Glutamatergic neuron (in vitro differentiated cells): Measurements from ENCODE around the gene TTC28. TPM values are rescaled to one million over a fixed set of nuclear protein-coding genes. Genes with fewer than 3 reads are reported as not detected.

ENCODE experiments used
- DNase-seq: peaks from one replicate; pipeline ENCODE4 v3.0.0; 2022
- H3K27ac Mint-ChIP-seq: one replicate; pipeline ENCODE4 v1.8.0; 2020; ENCODE audit warnings: mild to moderate bottlenecking, mixed read lengths, inconsistent platforms; ENCODE audit not compliant: unreplicated experiment
- H3K27me3 Mint-ChIP-seq: one replicate; pipeline ENCODE4 v1.8.0; 2020; ENCODE audit warnings: mild to moderate bottlenecking, moderate library complexity, mixed read lengths, inconsistent platforms; ENCODE audit not compliant: unreplicated experiment
- H3K36me3 Mint-ChIP-seq: one replicate; pipeline ENCODE4 v1.8.0; 2020; ENCODE audit warnings: mild to moderate bottlenecking, mixed read lengths, inconsistent platforms; ENCODE audit not compliant: unreplicated experiment
- H3K4me1 Mint-ChIP-seq: one replicate; pipeline ENCODE4 v1.8.0; 2020; ENCODE audit warnings: mild to moderate bottlenecking, low read depth, mixed read lengths, inconsistent platforms; ENCODE audit not compliant: unreplicated experiment
- H3K4me3 Mint-ChIP-seq: one replicate; pipeline ENCODE4 v1.8.0; 2020; ENCODE audit warnings: mild to moderate bottlenecking, mixed read lengths, inconsistent platforms; ENCODE audit not compliant: unreplicated experiment
- H3K9me3 Mint-ChIP-seq: one replicate; pipeline ENCODE4 v1.8.0; 2020; ENCODE audit warnings: mild to moderate bottlenecking, moderate library complexity, mixed read lengths, inconsistent platforms; ENCODE audit not compliant: unreplicated experiment
- CTCF ChIP-seq: fragments of 200-600 bp; sonication (generic); IDR thresholded peaks from one replicate; pipeline ENCODE4 v1.5.0; 2021; ENCODE audit not compliant: partially characterized antibody, unreplicated experiment
- total RNA-seq: library from RNA; stranded (reverse); fragmentation: NEBNext Ultra II Directional; extraction: Animal tissue kit (Norgen Biotek cat#: 25700); gene quantifications from one replicate; pipeline ENCODE4 v1.2.1, GENCODE V29; 2021; ENCODE audit not compliant: unreplicated experiment

The TTC28 gene
- total RNA-seq, 1 donor from 2014 or later = 55.6 TPM

GRCh38 chr22:28012832-28013460, 666.7 kb downstream of the TTC28 start:
- H3K27me3 Mint-ChIP-seq = peaks cover 6% of the 10 kb centered on the region
- TF ChIP-seq CTCF = no peak
- no peaks in the 10 kb centered on the region for H3K36me3 Mint-ChIP-seq
- H3K4me1 Mint-ChIP-seq = peaks cover 6% of the 10 kb centered on the region
- no peak overlapping the region for H3K4me3 Mint-ChIP-seq
- DNase-seq = no peak
- no peak overlapping the region for H3K27ac Mint-ChIP-seq
- H3K9me3 Mint-ChIP-seq = peaks cover 3% of the 10 kb centered on the region

GRCh38 chr22:28009272-28009827, 670.3 kb downstream of the TTC28 start:
- Mint-ChIP-seq H3K27me3 (peaks cover 10% of the 10 kb centered on the region), H3K27ac (no peak overlapping the region), H3K9me3 (peaks cover under 1% of the 10 kb centered on the region), H3K4me3 (no peak overlapping the region), H3K36me3 (no peaks in the 10 kb centered on the region), H3K4me1 (peaks cover 4% of the 10 kb centered on the region)
- DNase-seq = peak; percentile 87
- TF ChIP-seq CTCF = peak; percentile 86

GRCh38 chr22:28008649-28009048, 671.0 kb downstream of the TTC28 start:
- no peaks in the 10 kb centered on the region for H3K9me3 Mint-ChIP-seq
- no peak for TF ChIP-seq CTCF
- H3K4me3 Mint-ChIP-seq = no peak overlapping the region
- no peaks in the 10 kb centered on the region for H3K36me3 Mint-ChIP-seq
- DNase-seq = no peak
- H3K27me3 Mint-ChIP-seq = peaks cover 13% of the 10 kb centered on the region
- H3K4me1 Mint-ChIP-seq = peaks cover 5% of the 10 kb centered on the region
- H3K27ac Mint-ChIP-seq = no peak overlapping the region

GRCh38 chr22:28008056-28008455, 671.6 kb downstream of the TTC28 start:
- peaks cover 5% of the 10 kb centered on the region for H3K4me1 Mint-ChIP-seq
- no peak overlapping the region for H3K27ac Mint-ChIP-seq

More at GRCh38 chr22:28008056-28008455, 671.6 kb downstream of the TTC28 start:
- no peak for TF ChIP-seq CTCF
- Mint-ChIP-seq H3K27me3 (peaks cover 13% of the 10 kb centered on the region), H3K4me3 (no peak overlapping the region), H3K9me3 (no peaks in the 10 kb centered on the region), H3K36me3 (no peaks in the 10 kb centered on the region)
- no peak for DNase-seq
